T-helper 2 cell treated with Interferon-gamma antibody and Interleukin-4, amounts not matched to agents 5 μg/mL and 100 μg/mL, for 36 hours (primary cell): ENCODE results near the gene MORC4.

Source experiments
- DNase-seq: peaks from one replicate; pipeline ENCODE4 v3.0.0; 2021; ENCODE audit warnings: low spot score
- H3K27ac Mint-ChIP-seq: one replicate; pipeline ENCODE4 v1.8.0; 2021; ENCODE audit warnings: mild to moderate bottlenecking, mixed read lengths
- H3K27me3 Mint-ChIP-seq: one replicate; pipeline ENCODE4 v1.8.0; 2021; ENCODE audit warnings: low read depth, mixed read lengths
- H3K36me3 Mint-ChIP-seq: one replicate; pipeline ENCODE4 v1.8.0; 2021; ENCODE audit warnings: low read depth, mixed read lengths
- H3K4me1 Mint-ChIP-seq: one replicate; pipeline ENCODE4 v1.8.0; 2021; ENCODE audit warnings: low read depth, mixed read lengths
- H3K4me3 Mint-ChIP-seq: one replicate; pipeline ENCODE4 v1.8.0; 2022; ENCODE audit warnings: mild to moderate bottlenecking, moderate library complexity, mixed read lengths
- H3K9me3 Mint-ChIP-seq: one replicate; pipeline ENCODE4 v1.8.0; 2021; ENCODE audit warnings: mixed read lengths

Gene MORC4

DNA sequence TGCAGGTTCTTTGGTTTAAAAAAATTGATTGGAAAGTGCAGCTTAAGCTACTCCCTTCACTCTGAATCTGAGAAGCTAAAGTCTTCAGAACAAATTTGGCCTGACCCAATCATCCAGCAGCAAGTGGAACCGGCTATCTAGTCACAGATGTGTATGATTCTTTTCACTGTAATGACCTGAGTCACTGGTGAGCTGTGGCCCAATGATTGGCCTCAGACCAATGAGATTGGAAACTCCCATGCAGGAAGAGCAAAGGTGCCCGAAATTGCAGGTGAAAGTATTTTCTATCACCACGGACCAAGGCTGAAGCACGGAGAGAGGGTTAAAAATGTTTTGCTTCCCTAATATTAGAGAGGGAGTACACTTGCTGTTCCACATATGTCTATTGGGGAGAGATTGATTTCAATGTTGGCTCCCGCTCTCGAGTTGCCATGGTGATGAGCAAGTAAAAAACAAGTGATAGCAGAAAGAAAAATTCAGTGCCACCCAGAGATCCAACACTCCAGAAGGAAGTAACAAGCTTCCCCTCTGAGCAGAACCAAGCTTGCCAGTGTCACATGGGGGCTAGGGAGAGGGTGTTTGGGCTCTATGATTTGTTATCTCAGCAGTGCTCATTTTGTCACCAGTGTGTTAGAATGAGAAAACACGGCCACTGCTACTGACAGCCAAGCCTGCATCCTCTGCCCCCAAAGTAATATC is 108.1 kb downstream of the MORC4 start:
- Mint-ChIP-seq H3K27ac (no peak overlapping the region), H3K36me3 (no peaks in the 10 kb centered on the region), H3K4me3 (no peak overlapping the region), H3K4me1 (no peaks in the 10 kb centered on the region), H3K27me3 (peaks cover 3% of the 10 kb centered on the region), H3K9me3 (no peaks in the 10 kb centered on the region)
- DNase-seq = no peak
